PC-9 (cell line): ENCODE results near the gene MICAL3. TPM values are rescaled to one million over a fixed set of nuclear protein-coding genes. Genes with fewer than 3 reads are reported as not detected.

Experiments
- BruUV-seq: library from RNA; stranded (reverse); fragments of 400-500 nt; replicated peaks from 2 replicates; lab custom pipeline; 2021; lab: Mats Ljungman, UMichigan
- CTCF ChIA-PET: fragments of 300-600 bp; sonication (Branson Sonifier 250); formaldehyde crosslinking; loops from one replicate; lab custom pipeline; 2022; ENCODE audit warnings: antibody characterized with exemption; lab: Charles Lee
- POLR2A ChIA-PET: fragments of 300-600 bp; sonication (Branson Sonifier 250); formaldehyde crosslinking; loops from one replicate; lab custom pipeline; 2022; ENCODE audit warnings: antibody characterized with exemption; ENCODE audit not compliant: unreplicated experiment; lab: Charles Lee
- DNase-seq, 2 experiments: peaks; one replicate each; pipeline versions ENCODE4 v3.0.0 to v3.0.0-alpha.2; 2015 to 2022; ENCODE audit warnings: mixed read lengths in 1 of 2
- H2AFZ ChIP-seq: fragments of 200-600 bp; sonication (generic); 2 replicates; pipeline ENCODE4 v1.8.1; 2017; ENCODE audit warnings: antibody characterized with exemption
- H3F3A ChIP-seq: fragments of 200-600 bp; sonication (generic); 2 replicates; pipeline ENCODE4 v1.8.1; 2017; ENCODE audit warnings: antibody characterized with exemption, mild to moderate bottlenecking, low read depth; ENCODE audit not compliant: insufficient read depth
- H3K27ac ChIP-seq: fragments of 200-600 bp; sonication (generic); 2 replicates; pipeline ENCODE4 v1.6.1; 2016; ENCODE audit warnings: mixed run types
- H3K27me3 ChIP-seq: fragments of 200-600 bp; sonication (generic); 2 replicates; pipeline ENCODE4 v1.6.1; 2016; ENCODE audit warnings: low read depth, mixed run types; ENCODE audit not compliant: insufficient read depth
- H3K36me3 ChIP-seq: fragments of 200-600 bp; sonication (generic); 2 replicates; pipeline ENCODE4 v1.6.1; 2016; ENCODE audit warnings: low read depth, mixed run types
- H3K4me1 ChIP-seq: fragments of 200-600 bp; sonication (generic); replicated peaks from 2 replicates; pipeline ENCODE4 v1.6.1; 2016; ENCODE audit warnings: mixed run types; ENCODE audit not compliant: insufficient read depth
- H3K4me2 ChIP-seq: fragments of 200-600 bp; sonication (generic); 2 replicates; pipeline ENCODE4 v1.6.1; 2017; ENCODE audit warnings: mixed run types
- H3K4me3 ChIP-seq: fragments of 200-600 bp; sonication (generic); 2 replicates; pipeline ENCODE4 v1.6.1; 2016; ENCODE audit warnings: mixed run types
- H3K79me2 ChIP-seq: fragments of 200-600 bp; sonication (generic); 2 replicates; pipeline ENCODE4 v1.6.1; 2017; ENCODE audit warnings: low read depth, mixed run types
- H3K9me2 ChIP-seq: fragments of 200-600 bp; sonication (generic); 2 replicates; pipeline ENCODE4 v1.8.1; 2017; ENCODE audit warnings: mild to moderate bottlenecking; ENCODE audit not compliant: insufficient read depth
- H3K9me3 ChIP-seq: fragments of 200-600 bp; sonication (generic); 2 replicates; pipeline ENCODE4 v1.8.1; 2016; ENCODE audit warnings: low read depth; ENCODE audit not compliant: insufficient read depth
- H4K20me1 ChIP-seq: fragments of 200-600 bp; sonication (generic); 2 replicates; pipeline ENCODE4 v1.8.1; 2017; ENCODE audit not compliant: insufficient read depth
- CTCF ChIP-seq: fragments of 200-600 bp; sonication (generic); conservative IDR thresholded peaks from 2 replicates; pipeline ENCODE4 v1.6.1; 2017; ENCODE audit warnings: mixed run types, antibody characterized with exemption, mild to moderate bottlenecking, moderate library complexity
- EZH2 ChIP-seq: fragments of 200-600 bp; sonication (generic); IDR thresholded peaks from 2 replicates; pipeline ENCODE4 v1.8.0; 2017; ENCODE audit warnings: antibody characterized with exemption, low read depth
- intact Hi-C: fragments of 100-400 bp; cut with micrococcal nuclease; formaldehyde crosslinking; loops from one replicate; pipeline ENCODE4 v1.10.0; 2022; ENCODE audit not compliant: unreplicated experiment
- total RNA-seq: library from RNA; stranded (reverse); gene quantifications from 2 replicates; pipeline ENCODE4 v1.2.3, GENCODE V29; 2021

MICAL3 gene
- total RNA-seq, 1 experiment from 2014 or later = 27.4 TPM

GRCh38 chr22:17888439-17888838, 135.9 kb downstream of the MICAL3 start:
- ChIA-PET POLR2A (no interaction called here), CTCF (no interaction called here)
- H4K20me1 ChIP-seq = no peaks in the 10 kb centered on the region
- 0 out of 2 replicates have a peak, but pooled peaks cover 3% of the 10 kb centered on the region for H3K36me3 ChIP-seq
- BruUV-seq = no TSS peak
- no peak for DNase-seq
- no peak overlapping the region for H3K27ac ChIP-seq
- H3K4me1 ChIP-seq = no peaks in the 10 kb centered on the region
- no peaks in the 10 kb centered on the region for H3K9me2 ChIP-seq
- H3K27me3 ChIP-seq = no peaks in the 10 kb centered on the region
- H2AFZ ChIP-seq = no peak overlapping the region
- no peak overlapping the region for H3K4me2 ChIP-seq
- H3F3A ChIP-seq = no peaks in the 10 kb centered on the region
- TF ChIP-seq EZH2 (no peak), CTCF (no peak)
- H3K9me3 ChIP-seq = no peaks in the 10 kb centered on the region
- no peaks in the 10 kb centered on the region for H3K79me2 ChIP-seq
- H3K4me3 ChIP-seq = no peak overlapping the region
- intact Hi-C loops = no loop called here

GRCh38 chr22:17884893-17885292, 139.5 kb downstream of the MICAL3 start:
- Histone ChIP-seq H3K79me2 (no peaks in the 10 kb centered on the region), H3K36me3 (no peaks in the 10 kb centered on the region), H3K27me3 (no peaks in the 10 kb centered on the region), H3K9me2 (no peaks in the 10 kb centered on the region), H3F3A (no peaks in the 10 kb centered on the region), H3K9me3 (no peaks in the 10 kb centered on the region), H3K4me2 (no peak overlapping the region), H4K20me1 (no peaks in the 10 kb centered on the region), H2AFZ (no peak overlapping the region), H3K27ac (no peak overlapping the region), H3K4me3 (no peak overlapping the region), H3K4me1 (no peaks in the 10 kb centered on the region)
- ChIA-PET CTCF (no interaction called here), POLR2A (no interaction called here)
- TF ChIP-seq CTCF (no peak), EZH2 (no peak)
- intact Hi-C loops = no loop called here
- BruUV-seq = no TSS peak
- no peak for DNase-seq

GRCh38 chr22:17884084-17884483, 140.3 kb downstream of the MICAL3 start:
- no peak overlapping the region for H2AFZ ChIP-seq
- ChIA-PET CTCF (no interaction called here), POLR2A (no interaction called here)
- H4K20me1 ChIP-seq = no peaks in the 10 kb centered on the region
- H3K9me2 ChIP-seq = no peaks in the 10 kb centered on the region
- H3K79me2 ChIP-seq = no peaks in the 10 kb centered on the region
- no peaks in the 10 kb centered on the region for H3F3A ChIP-seq
- H3K27ac ChIP-seq = no peak overlapping the region
- H3K4me3 ChIP-seq = no peak overlapping the region
- no peaks in the 10 kb centered on the region for H3K36me3 ChIP-seq
- H3K27me3 ChIP-seq = no peaks in the 10 kb centered on the region
- BruUV-seq = no TSS peak
- no peaks in the 10 kb centered on the region for H3K4me1 ChIP-seq
- no peak overlapping the region for H3K4me2 ChIP-seq
- H3K9me3 ChIP-seq = no peaks in the 10 kb centered on the region
- intact Hi-C loops = no loop called here
- TF ChIP-seq CTCF = no peak
- TF ChIP-seq EZH2 = no peak
- no peak for DNase-seq
